HEK293T (cell line): ENCODE results near the gene HTR3A.

Source experiments
- ARNT ChIP-seq: fragments of 450-650 bp; IDR thresholded peaks from 2 replicates; pipeline ENCODE4 v1.6.1; 2017; ENCODE audit warnings: mild to moderate bottlenecking
- BHLHE40 ChIP-seq: fragments of 450-650 bp; IDR thresholded peaks from 2 replicates; pipeline ENCODE4 v1.6.1; 2016; ENCODE audit warnings: mild to moderate bottlenecking, moderate library complexity, borderline replicate concordance
- ELF4 ChIP-seq: fragments of 450-650 bp; IDR thresholded peaks from 2 replicates; pipeline ENCODE4 v1.6.1; 2017; ENCODE audit warnings: antibody characterized with exemption
- FOXA1 ChIP-seq: fragments of 450-650 bp; IDR thresholded peaks from 2 replicates; pipeline ENCODE4 v1.6.1; 2016; ENCODE audit warnings: mild to moderate bottlenecking
- FOXK2 ChIP-seq: fragments of 450-650 bp; IDR thresholded peaks from 2 replicates; pipeline ENCODE4 v1.6.1; 2016; ENCODE audit warnings: mild to moderate bottlenecking
- FOXM1 ChIP-seq: fragments of 450-650 bp; IDR thresholded peaks from 2 replicates; pipeline ENCODE4 v1.6.1; 2017; ENCODE audit warnings: mild to moderate bottlenecking, borderline replicate concordance
- HDGF ChIP-seq: fragments of 450-650 bp; IDR thresholded peaks from 2 replicates; pipeline ENCODE4 v1.6.1; 2017; ENCODE audit warnings: antibody characterized with exemption, borderline replicate concordance
- NFRKB ChIP-seq: fragments of 450-650 bp; IDR thresholded peaks from 2 replicates; pipeline ENCODE4 v1.6.1; 2016; ENCODE audit warnings: mild to moderate bottlenecking, moderate library complexity
- SP1 ChIP-seq: fragments of 450-650 bp; IDR thresholded peaks from 2 replicates; pipeline ENCODE4 v1.6.1; 2017
- SUZ12 ChIP-seq: fragments of 450-650 bp; IDR thresholded peaks from 2 replicates; pipeline ENCODE4 v1.6.1; 2016; ENCODE audit warnings: mild to moderate bottlenecking
- TARDBP ChIP-seq: fragments of 450-650 bp; IDR thresholded peaks from 2 replicates; pipeline ENCODE4 v1.6.1; 2016
- ZNF384 ChIP-seq: fragments of 450-650 bp; IDR thresholded peaks from 2 replicates; pipeline ENCODE4 v1.6.1; 2016

DNA sequence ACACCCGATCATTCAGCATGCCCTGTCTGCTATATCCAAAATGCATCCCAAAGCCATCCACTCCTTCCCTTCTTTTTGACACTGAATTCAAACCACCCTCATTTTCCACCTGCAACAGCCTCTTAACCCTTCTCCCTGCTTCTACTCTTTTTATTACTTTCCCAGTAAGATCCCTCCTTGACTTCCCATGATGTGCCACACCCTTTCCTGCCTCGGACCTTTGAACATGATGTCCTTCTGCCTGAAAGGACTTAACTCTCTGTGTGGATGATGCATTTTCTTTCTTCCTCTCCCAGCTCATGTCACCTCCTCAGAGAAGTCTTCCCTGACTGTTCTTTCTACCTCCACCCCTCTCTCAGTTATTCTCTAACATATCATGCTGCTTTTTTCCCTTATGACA lies 36.5 kb downstream of the HTR3A start:
- TF ChIP-seq FOXK2 (no peak), FOXM1 (no peak), TARDBP (no peak), FOXA1 (no peak), SP1 (no peak), NFRKB (no peak), ARNT (no peak), SUZ12 (no peak), BHLHE40 (no peak), HDGF (no peak), ZNF384 (no peak), ELF4 (no peak)
